ENCODE measurements around the gene TOR4A. TPM values are rescaled to one million over a fixed set of nuclear protein-coding genes. Genes with fewer than 3 reads are reported as not detected.

TOR4A gene
- total and polyA plus RNA-seq, 10 of the 15 experiments (the other 5 are each of a cell fraction or from before 2014, with no cell fraction given) = 2.0 to 19.9 (median 3.7) TPM

DNA sequence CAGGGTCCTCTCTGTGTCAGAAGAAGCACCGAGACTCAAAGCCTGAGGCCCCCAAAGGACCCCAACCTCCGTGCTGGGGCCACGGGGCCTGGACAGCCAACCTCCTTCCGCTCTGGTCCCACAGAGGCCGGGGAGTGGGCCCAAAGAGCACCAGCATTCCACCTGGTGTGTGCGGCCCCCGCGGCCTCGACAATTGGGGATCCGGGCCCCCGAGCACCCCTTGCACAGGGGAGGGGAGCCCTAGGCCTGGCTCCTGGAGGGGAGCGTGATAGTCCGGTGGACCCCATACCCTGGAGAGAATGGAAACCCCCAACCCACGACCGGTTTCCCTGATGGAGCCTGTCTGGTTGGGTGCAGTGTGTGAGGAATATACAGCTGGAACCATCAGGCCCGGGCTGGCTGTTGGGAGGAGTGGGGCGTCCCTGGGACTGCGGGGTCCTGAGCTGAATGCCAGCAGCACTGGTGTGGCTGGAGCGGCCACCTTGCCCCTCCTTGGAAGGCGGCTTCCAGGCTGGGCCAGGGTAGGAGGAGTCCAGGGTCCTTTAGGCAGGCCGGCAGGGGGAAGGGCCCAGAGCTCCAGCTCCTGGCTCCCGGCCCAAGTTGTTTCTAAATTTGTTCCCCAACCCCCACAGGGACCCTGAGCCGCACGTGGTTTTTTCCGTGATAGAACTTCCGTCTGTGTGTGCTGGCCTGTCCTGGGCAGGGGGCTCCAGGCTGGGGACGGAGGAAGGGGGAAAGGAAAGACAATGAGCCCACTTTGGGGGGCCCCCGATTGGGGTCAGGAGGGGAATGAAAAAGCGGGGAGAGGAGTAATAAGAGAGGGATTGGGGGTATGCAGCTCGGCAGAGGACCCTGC lies 825 bp upstream of the TOR4A start:
- POLR2A ChIA-PET = interaction anchor here (0.6 to 2.5 kb wide), 9 partner anchors 9 to 154 kb away, joined by 3 to 14 read pairs (median 5); partner anchors contain the start of genes EXD3, NOXA1 and TUBB4B
- FAIRE-seq = no peak
- Histone ChIP-seq H3K27me3 (replicated peaks in 1 of 2; ENCODE audit: control insufficient read depth in 2 of 2, insufficient read depth in 2 of 2, low read length in 1 of 2) (no peaks in the 10 kb centered on the region), H3K36me3 (ENCODE audit: control insufficient read depth in 2 of 2, insufficient read depth in 2 of 2, low read length in 1 of 2) (peaks cover 0 to 2% of the 10 kb centered on the region in 2 experiments; a peak in 2 of 4 replicates), H3K27ac (ENCODE audit: control insufficient read depth, insufficient read depth) (peak overlapping the region; percentile 95), H2AFZ (ENCODE audit: control insufficient read depth, low read depth, low read length) (peak overlapping the region; percentile 45), H3K4me3 (peak overlapping the region; percentile 92), H4K20me1 (ENCODE audit: control insufficient read depth, insufficient read depth) (no peaks in the 10 kb centered on the region), H3K4me1 (ENCODE audit: control insufficient read depth, insufficient read depth, low read length) (peaks cover 37% of the 10 kb centered on the region), H3K9ac (ENCODE audit: control insufficient read depth, insufficient read depth, low read length) (peak overlapping the region; percentile 95), H3K4me2 (ENCODE audit: control insufficient read depth, insufficient read depth) (peak overlapping the region; percentile 97), H3K79me2 (ENCODE audit: control insufficient read depth, insufficient read depth, low read length) (peaks cover 19% of the 10 kb centered on the region), H3K9me3 (replicated peaks; ENCODE audit: control insufficient read depth, insufficient read depth, low read length) (no peaks in the 10 kb centered on the region)
- CTCF ChIA-PET = interaction anchor here (0.6 to 1.6 kb wide), 15 partner anchors 9 to 250 kb away, joined by 3 to 6 read pairs (median 3); partner anchors contain the start of genes EXD3, NOXA1, NRARP and RNF224
- intact Hi-C loops (cut with micrococcal nuclease; ENCODE audit: unreplicated experiment) (no loop called here), in situ Hi-C loops (cut with MboI) (no loop called here)
- ATAC-seq = peak; percentile 14
- 58% methylated on average over 28 of the region's 30 CpGs for WGBS (ENCODE audit: insufficient coverage, insufficient replicate concordance, low lambda C conversion rate, missing lambda C conversion rate)
- SMC1A ChIA-PET (ENCODE audit: uncharacterized antibody, unreplicated experiment) = interaction anchor here (0.6 to 1.6 kb wide), 3 partner anchors 39 to 126 kb away, joined by 3 to 6 read pairs (median 3); no protein-coding TSS in a partner anchor
- TF ChIP-seq RAD21 (IDR thresholded peaks at IDR 0.05; ENCODE audit: insufficient read depth, low read depth, low read length) = no peak
- TF ChIP-seq POLR2AphosphoS5 (IDR thresholded peaks at IDR 0.05; ENCODE audit: low read length) = no peak
- peak; percentile 32; the same call in 1 of the 2 replicates for TF ChIP-seq RAD51 (IDR thresholded peaks at IDR 0.05)
- TF ChIP-seq HSF1 (IDR thresholded peaks at IDR 0.05; ENCODE audit: low read depth, low read length) = no peak
- no peak for TF ChIP-seq BCL3 (IDR thresholded peaks at IDR 0.05; ENCODE audit: borderline replicate concordance, insufficient read depth, low read depth, low read length, poor library complexity, severe bottlenecking)
- TF ChIP-seq RCOR1 (conservative IDR thresholded peaks at IDR 0.05; ENCODE audit: low read depth, low read length) = no peak
- TF ChIP-seq POLR2AphosphoS2 (IDR thresholded peaks at IDR 0.05; ENCODE audit: low read depth, low read length) = 0 out of 2 replicates have a peak, but pooled peaks have one; percentile 7
- TF ChIP-seq LARP7 (IDR thresholded peaks at IDR 0.05) = no peak
- TF ChIP-seq BHLHE40 (IDR thresholded peaks at IDR 0.05; ENCODE audit: borderline replicate concordance in 1 of 2, low read depth in 2 of 2, low read length in 1 of 2) = peak; percentile 41 to 64; a peak in 2 of 4 replicates
- no peak for TF ChIP-seq CBX5 (IDR thresholded peaks at IDR 0.05; ENCODE audit: low read depth)
- no peak for TF ChIP-seq STAT3 (IDR thresholded peaks at IDR 0.05; ENCODE audit: low read depth, low read length)
- no peak for TF ChIP-seq FOXK2 (IDR thresholded peaks at IDR 0.05)
- TF ChIP-seq SP1 (IDR thresholded peaks at IDR 0.05; ENCODE audit: low read depth, low read length) = no peak
- no peak for TF ChIP-seq EED (IDR thresholded peaks at IDR 0.05; ENCODE audit: low read depth)
- TF ChIP-seq RB1 (IDR thresholded peaks at IDR 0.05; ENCODE audit: borderline replicate concordance) = no peak
- RAD21 ChIA-PET (ENCODE audit: unreplicated experiment) = interaction anchor here (0.9 to 1.7 kb wide), 9 partner anchors 10 to 120 kb away, joined by 3 to 14 read pairs (median 4); partner anchors contain the start of gene NRARP
- no peak for DNase-seq (ENCODE audit: low read depth, low spot score)
- BruUV-seq (replicated peaks) = no TSS peak

Measured in GM12878 (cell line).